ENCODE measurements around the gene FBXO42.
"Not testable (repeated sequence)": the region's sequence is repeated elsewhere in the genome, so short reads cannot be mapped to it uniquely, and the experiment has no call there.

FBXO42 gene

DNA sequence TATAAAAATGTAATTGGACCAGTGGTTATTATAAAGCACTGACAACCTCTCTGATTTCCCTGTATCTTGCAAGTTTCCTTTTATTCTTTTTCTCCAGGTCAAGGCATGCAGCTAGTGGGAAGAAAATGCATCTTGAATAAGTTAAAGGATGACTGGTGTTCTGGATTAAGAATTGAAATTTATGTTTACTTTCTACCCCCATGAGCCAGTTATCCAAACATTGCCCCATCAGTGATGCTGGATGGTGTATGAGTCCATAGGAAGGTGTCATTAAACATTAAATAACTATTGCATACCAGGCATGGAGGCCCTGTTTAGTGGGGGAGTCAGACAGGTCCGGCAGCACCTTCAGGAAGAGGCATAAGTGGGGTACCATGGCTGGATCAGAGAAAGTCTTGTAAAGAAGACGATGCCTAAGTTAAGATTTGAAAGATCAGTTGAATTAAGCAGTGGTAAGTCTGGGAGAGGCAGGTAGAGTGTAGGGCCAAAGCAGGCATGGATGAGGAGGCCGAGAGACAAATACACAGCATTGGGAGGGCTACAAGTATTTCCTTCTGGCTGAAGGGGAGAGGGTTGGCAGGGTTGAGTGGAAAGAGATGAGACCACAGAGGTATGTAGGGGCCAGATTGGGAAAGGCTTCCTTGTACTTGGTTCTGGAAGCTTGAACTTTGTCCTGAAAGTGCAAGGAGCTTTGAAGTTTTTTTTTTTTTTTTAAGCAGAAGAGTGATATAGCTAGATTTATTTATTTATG is 20.4 kb upstream of the FBXO42 start:
- DNase-seq = no peak

DNA sequence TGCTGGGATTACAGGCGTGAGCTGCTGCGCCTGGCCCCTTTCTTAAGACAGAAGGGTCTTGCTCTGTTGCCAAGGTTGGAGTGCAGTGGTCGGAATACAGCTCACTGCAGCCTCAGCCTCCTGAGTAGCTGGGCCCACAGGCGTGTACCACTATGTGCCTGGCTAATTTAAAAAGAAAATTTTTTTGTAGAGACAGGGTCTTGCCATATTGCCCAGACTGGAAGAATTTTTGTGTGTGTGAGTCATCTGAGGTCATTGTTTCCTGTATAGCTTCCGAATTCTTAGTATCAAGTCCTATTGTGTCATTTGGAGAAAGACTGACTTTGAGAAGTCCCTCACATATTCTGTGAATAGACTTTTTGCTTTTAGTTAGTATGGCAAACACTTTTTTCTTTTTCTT is 19.4 kb upstream of the FBXO42 start:
- DNase-seq = peak; percentile 68 to 81

DNA sequence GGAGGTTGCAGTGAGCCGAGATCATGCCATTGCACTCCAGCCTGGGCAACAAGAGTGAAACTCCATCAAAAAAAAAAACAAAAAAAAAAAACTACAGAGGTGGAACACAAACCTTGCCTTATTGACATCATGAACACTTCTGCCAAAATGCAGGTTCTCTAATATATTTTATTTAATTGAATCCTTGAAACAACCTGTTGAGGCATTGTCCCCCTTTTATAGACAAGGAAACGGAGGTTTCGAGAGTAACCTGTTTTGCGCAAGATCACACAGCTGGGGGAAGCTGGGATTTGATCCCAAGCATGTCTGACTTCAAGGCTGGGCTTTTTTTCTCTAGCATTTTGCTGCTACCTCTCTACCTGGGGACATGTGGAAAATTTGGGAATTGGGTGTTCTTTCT is 17.5 kb upstream of the FBXO42 start:
- no peak for DNase-seq

DNA sequence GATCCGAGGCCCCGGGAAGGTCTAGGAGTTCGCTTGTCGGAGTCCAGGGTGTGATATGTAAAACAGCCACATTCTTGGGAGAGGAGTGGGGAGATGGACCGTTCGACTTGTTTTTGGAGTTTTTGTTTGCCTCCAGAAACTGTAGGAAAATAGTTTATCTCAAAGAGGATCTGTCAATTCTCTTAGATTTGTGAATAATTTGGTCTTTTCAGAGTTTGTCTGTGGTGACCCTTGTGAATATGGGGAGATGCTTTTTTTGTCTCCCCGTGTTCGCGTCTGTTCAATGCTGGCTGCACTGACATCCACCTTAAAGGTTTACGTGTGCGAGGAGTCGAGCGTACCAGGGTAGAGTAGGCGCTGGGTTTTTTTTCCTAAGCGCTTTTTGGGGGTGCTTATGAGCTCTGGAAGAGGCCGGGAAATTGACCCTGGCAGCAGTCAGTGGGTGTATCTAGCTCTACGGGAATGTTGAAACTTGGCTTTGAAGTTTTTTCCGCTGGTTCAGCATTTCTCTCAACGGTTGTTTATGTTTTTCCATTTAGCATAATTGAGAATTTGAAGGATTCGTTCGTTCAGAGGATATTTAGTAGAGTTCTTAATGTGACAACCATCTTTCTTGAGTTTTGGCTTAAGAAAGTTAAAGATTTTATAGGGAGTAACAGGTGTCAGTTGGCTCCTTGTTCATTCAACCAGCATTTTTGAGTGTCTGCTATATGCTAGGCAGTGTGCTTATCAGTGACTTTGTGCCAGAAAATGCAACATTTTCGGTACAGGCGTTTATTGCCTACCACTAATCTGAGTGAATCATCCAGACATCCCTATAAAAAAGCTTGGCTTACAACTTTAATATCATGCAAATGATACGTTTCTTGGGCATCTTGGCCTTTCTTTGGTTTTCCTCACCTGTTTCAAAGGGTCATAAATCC is 15.9 kb upstream of the FBXO42 start:
- no peak for DNase-seq

DNA sequence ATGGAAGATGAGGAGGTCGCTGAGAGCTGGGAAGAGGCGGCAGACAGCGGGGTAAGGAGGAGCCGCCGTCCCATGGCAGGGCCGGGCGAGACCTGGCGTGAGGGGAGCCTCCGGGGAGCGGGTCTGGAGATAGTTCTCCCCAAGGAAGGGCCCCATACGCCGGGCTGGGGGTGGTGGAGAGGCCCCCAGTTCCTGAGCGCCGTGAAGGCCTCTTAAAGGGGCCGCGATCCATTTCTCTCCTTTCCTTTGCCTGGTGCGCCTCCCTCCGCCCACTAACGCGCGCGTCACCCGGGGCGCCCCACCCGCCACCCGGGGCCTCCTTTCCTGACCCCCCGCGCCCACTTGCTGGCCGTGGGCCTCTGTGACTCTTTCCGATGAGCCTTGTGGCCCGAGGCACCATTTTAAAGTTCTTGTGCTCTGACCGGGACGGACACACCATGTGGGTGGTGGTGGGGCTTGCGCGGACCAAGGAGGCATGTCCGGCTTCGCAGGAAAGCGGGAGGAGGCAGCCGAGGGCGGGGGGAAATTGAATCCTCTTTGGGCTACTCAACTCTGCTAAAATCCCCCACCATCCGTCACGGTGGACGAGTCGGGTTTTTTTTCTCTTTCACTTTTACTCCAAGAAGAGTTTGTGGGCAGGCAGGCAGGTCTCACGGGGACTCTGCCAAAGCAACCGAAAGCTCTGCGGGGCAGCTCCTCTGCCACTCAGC is 15.1 kb upstream of the FBXO42 start:
- peak; percentile 93 to 95 for DNase-seq

DNA sequence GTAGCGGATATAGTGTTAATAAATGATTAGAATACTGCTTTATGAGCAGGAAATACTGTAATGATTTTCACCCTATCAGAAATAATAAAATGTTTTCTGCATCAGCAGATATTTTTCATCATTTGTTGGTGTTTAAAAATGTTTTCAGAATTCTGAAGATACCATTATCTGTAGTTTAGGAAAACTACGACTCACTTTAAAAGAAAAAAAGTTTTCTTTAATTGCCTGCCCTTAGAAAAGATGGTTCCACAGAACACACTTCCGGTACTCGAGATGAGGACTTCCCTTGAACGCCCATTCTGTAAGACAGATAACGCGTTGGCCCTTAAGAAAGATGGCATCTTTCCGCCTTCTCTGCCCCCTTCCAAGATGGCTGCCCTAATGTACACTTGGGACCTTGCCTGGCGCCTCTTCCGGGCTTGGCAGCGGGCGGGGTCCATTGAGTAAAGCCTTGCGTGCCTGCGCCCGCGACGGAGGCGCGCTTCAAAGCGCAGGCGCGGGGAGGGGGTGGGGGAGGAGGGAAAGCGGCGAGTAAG is 14.5 kb upstream of the FBXO42 start, which contains the start of gene SZRD1:
Gene SZRD1 (plus strand): TSS at position 521 of the 536 bp plus-strand sequence. CDS start 16 bp downstream, outside the sequence.
- peak; percentile 99 for DNase-seq

DNA sequence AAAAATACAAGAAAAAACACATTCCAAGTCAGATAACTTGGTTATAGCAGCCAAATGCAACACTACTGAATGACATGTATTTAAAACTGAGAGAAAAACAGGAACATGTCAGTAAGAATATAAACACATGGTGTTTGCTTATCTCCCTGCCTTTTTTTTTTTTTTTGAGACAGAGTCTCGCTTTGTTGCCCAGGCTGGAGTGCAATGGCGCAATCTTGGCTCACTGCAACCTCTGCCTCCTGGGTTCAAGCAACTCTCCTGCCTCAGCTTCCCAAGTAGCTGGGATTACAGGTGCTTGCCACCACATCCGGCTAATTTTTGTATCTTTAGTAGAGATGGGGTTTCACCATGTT is 12.8 kb upstream of the FBXO42 start:
- not testable (repeated sequence) for DNase-seq

DNA sequence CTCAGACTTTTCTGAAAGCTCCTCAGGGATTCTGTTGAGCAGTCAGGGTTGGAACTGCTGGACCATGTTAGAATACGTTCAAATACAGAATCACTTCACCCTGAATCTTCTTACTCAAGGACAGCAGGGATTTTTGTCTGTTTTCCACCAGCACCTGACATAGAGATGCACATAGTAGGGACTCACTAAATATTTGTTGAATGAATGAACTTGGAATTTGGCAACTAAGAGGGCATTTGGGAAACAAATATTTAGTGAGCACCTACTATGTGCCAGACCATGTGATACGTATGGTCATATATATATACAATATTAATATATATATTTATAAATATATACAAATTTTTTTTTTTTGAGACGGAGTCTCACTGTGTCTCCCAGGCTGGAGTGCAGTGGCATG is 4.6 kb upstream of the FBXO42 start:
- DNase-seq = no peak

DNA sequence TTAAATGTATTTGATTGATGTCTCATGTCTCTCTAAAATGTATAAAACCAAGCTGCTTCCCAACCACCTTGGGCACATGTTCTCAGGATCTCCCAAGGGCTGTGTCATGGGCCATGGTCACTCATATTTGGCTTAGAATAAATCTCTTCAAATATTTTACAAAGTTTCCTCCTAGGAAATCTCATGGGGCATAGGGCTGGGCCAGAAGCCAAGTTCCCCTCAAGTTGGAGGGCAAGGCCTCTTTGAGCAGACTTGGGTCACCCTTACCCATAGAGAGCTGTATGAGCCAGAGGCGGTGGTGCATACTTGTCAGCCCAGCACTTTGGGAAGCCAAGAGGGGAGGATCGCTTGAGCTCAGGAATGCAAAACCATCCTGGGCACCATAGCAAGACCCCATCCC is 2.3 kb upstream of the FBXO42 start:
- no peak for DNase-seq

DNA sequence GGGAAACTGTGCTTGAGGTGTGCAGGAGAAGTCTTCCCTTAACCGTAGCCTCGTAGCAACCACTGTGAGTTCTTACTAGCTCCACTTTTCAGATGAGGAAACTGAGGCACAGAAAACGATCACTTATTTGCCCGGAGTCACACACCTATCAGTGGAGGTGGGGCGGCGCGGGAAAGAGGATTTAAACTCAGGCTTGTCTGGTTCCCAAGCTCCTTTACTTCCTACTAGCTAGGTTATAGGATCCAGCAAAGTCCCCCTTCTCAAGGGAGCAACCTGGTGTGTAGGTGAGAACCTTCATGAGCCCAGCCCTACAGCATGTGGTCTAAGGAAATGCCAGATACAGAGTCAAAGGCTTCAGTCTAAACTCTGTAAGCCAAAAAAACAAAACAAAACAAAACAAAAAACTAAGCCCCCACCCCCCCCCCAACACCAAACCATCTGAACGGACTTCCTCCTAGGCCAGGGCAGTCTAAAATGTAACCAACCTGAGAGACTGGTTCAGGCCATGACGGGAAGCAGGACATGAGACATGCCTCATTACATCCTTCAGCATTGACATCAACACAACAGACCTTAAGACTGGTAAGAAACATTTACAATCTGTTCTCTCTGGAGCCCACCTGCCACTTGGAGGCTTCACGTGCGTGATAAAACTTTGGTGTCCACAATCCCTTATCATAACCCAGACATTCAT is 709 bp upstream of the FBXO42 start:
- DNase-seq = no peak

DNA sequence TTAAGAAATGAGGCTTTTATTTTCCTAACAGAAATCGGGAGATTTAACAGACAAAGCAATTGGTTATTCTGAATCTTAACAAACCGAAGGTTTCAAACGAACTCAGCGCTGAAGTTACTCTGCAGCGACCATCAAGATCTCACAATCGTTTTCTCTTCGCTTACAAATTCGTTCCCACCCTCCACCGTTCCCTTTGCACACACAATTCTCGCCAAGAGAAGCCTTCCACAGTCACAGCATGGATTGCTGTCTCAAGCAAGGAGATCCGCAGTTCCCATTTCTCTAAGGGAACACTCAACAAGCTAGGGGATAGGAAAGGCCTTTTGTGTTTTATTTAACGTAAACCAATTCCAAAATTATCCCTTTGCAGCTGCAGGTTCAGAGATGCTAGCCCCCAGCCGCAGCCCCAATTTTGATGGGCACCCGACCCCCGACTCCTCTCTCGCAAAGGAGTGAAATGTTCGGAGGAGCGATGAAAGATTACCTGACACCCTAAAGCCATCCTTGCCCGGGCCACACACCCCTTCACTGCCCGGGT is 755 bp downstream of the FBXO42 start:
- DNase-seq = peak in 1 of 2 donors; percentile 46

DNA sequence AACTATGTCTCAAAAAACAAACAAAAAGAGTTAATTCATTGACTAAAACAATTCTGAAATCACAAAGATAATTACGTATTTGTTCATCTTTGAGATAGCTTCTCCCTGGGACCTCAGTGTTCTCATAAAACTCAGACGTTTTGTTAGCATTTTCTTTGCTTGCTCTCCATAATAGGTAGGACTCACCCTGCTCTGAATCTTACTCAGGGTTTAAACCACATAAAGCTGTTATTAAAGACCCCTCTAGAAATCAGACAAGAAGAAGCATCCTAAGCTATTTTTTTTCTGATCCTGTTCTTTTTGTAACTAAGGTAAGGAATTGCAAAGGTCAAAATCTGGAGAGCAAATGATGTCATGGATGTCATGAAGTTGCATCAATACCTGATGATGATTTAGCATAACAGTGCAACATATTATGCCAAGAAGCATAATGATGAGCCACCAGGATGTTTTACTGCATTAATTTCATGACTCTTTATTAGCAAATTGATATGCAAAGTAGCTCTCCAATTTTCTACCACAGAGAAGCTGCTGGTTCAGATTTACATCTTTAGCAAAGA is 2.4 kb downstream of the FBXO42 start:
- DNase-seq = no peak

DNA sequence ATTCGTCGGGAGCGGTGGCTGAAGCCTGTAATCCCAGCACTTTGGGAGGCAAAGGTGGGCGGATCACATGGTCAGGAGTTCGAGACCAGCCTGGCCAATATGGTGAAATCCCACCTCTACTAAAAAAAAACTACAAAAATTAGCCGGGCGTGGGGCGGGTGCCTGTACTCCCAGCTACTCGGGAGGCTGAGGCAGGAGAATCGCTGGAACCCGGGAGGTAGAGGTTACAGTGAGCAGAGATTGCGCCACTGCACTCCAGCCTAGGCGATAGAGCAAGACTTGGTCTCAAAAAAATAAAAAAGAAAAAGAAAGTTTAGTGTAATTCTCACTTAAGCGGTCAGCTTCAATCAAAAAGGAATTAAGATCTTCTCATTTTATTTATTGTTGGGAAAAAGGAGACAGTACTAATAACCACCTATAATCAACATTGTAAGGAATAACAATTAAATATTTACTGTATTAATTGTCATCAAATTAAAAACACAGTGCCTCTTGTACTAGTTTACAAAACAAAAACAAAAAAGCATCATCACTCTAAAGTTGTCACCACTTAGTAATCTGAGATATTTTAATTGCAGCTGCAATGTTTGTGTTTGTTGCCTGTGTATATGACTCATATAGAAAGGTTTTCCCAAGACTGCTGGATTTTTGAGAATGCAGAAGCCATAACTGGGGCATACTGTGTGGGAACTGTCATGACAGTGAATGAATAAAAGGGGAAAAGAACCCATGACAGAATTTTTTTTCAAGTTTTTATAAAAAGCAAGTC is 3.7 kb downstream of the FBXO42 start:
- peak; percentile 87 to 92 for DNase-seq

DNA sequence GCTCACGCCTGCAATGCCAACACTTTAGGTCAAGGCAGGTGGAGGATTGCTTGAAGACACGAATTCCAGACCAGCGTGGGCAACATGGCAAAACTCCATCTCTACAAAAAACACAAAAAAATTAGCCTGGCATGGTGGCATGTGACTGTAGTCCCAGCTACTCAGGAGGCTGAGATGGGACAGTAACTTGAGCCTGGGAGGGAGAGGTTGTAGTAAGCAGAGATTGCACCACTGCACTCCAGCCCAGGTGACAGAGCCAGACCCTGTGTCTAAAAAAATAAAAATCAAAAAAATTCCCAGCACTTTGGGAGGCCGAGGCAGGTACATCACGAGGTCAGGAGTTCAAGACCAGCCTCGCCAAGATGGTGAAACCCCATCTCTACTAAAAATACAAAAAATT is 9.0 kb downstream of the FBXO42 start:
- not testable (repeated sequence) for DNase-seq

DNA sequence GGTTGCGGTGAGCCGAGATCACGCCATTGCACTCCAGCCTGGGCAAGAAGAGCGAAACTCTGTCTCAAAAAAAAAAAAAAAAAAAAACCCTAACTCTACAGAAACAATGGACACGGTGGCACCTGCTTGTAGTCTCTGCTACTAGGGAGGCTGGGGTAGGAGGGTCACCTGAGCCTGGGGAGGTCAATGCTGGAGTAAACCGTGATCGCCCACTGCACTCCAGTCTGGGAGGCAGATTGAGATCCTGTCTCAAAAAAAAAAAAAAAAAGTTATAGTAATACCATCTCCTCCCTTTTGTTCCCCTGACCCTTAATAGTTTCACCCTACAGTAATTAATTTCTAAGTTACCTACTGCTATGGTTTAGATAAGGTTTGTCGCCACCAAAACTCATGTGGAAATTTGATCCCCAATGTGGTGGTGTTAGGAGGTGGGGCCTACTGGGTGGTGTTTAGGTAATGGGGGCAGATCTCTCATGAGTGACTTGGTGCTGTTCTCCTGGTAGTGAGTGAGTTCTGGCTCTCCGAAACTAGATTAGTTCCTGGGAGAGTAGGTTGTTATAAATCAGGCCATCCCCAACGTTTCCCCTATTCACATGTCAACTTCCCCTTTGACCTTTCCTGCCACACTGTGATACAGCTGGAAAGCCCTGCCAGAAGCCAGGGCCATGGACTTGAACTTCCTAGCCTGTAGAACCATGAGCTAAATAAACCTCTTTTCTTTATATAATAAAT is 9.8 kb downstream of the FBXO42 start:
- DNase-seq = peak; percentile 48 to 67

DNA sequence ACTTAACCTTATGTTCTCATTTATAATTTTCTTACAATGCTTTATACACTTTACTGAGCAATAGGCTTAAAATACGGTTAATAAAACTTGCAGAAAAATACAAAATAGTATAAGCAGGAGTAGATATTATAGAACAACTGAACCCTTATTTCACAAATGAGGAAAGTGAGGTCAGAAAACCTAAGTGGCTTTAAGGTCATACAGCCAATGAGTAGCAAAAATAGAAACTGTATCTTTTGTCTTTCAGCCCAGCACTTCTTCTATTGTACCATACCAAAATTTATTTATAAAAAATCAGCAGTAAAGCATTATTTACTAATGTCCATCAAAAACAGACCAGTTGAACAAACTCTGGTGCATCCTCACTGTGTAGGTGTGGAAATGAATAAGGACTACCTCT is 11.6 kb downstream of the FBXO42 start:
- no peak for DNase-seq

DNA sequence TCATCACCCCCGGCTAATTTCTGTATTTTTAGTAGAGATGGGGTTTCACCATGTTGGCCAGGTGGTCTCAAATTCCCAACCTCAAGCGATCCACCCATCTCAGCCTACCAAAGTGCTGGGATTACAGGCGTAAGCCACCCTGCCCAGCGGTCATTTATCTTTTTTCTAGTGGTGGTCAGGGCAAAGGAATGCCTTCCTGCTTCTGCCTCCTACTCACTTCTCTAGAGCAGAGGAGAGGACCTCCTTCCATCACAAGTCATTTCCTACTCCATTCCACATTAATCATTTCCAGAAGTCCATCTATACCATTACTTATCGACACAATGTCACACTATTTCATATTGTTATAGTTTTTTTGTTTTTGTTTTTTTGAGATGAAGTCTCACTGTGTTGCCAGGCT is 13.3 kb downstream of the FBXO42 start:
- no peak for DNase-seq

DNA sequence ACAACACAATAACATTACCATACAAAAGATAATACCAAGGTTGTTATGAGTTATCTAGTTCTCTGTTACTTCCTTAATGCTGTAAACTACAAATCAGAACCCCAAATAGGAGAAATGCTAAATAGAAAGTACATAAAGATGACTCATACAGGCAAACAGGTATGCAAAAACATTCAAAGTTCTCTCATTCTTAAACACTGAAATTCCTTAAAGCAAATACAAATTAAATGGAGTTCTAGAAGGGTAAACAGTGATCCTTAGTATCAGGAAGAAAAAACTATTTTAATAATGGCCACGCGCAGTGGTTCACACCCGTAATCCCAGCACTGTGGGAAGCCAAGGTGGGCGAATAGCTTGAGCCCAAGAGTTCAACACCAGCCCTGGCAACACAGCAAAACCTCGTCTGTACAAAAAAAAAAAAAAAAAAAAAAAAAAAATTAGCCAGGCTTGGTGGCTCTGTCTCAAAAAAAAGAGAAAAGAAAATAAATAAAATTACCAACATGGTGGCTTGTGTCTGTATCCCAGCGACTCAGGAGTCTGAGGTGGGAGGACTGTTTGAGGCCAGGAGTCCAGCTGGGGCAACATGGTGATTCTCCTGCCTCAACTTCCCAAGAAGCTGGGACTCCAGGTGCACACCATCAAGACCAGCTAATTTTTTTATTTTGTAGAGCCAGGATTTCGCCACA is 17.5 kb downstream of the FBXO42 start:
- no peak for DNase-seq

DNA sequence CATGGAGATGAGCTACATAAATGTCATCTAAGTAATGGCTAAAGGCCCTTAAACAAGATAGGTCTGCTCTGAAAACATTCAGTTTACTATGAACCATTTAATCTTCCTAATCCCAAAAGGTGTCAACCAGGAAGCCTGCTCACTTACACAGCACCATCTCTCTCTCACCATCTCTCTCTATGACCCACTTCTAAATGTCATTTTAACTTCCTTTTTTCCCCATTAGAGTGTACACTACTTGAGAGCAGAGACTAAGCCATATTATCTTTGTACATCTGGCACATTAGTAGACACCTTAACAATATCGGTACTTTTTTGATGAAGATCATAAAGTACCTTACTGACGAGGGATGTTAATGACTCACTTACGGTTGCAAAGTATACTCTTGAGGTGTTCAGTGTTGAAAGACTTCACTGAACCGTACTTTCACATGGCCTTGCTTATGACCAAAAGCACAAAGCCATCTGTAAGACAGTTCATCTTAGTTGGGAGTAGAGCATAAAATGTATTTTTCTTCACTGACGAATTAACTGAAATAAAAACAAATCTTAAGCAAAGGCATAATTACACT is 25.4 kb downstream of the FBXO42 start:
- no peak for DNase-seq
